Neuron (in vitro differentiated cells): ENCODE measurements around the gene B3GAT3.
"Not testable (repeated sequence)": the region's sequence is repeated elsewhere in the genome, so short reads cannot be mapped to it uniquely, and the experiment has no call there.

Experiments used
- H2AFZ ChIP-seq: one replicate; pipeline ENCODE4 v1.6.1; 2013; ENCODE audit warnings: low read depth, mild to moderate bottlenecking, inconsistent platforms, low read length, moderate library complexity
- H3K27me3 ChIP-seq: one replicate; pipeline ENCODE4 v1.6.1; 2013; ENCODE audit warnings: low read length; ENCODE audit not compliant: insufficient read depth
- H3K36me3 ChIP-seq: one replicate; pipeline ENCODE4 v1.6.1; 2013; ENCODE audit warnings: low read length; ENCODE audit not compliant: insufficient read depth
- H3K4me1 ChIP-seq: one replicate; pipeline ENCODE4 v1.6.1; 2013; ENCODE audit warnings: low read length; ENCODE audit not compliant: insufficient read depth
- H3K4me3 ChIP-seq: 2 replicates; pipeline ENCODE4 v1.5.1; 2013; ENCODE audit warnings: mild to moderate bottlenecking, low read length, moderate library complexity
- H3K9me3 ChIP-seq: one replicate; pipeline ENCODE4 v1.6.1; 2013; ENCODE audit warnings: low read length

Gene B3GAT3

DNA sequence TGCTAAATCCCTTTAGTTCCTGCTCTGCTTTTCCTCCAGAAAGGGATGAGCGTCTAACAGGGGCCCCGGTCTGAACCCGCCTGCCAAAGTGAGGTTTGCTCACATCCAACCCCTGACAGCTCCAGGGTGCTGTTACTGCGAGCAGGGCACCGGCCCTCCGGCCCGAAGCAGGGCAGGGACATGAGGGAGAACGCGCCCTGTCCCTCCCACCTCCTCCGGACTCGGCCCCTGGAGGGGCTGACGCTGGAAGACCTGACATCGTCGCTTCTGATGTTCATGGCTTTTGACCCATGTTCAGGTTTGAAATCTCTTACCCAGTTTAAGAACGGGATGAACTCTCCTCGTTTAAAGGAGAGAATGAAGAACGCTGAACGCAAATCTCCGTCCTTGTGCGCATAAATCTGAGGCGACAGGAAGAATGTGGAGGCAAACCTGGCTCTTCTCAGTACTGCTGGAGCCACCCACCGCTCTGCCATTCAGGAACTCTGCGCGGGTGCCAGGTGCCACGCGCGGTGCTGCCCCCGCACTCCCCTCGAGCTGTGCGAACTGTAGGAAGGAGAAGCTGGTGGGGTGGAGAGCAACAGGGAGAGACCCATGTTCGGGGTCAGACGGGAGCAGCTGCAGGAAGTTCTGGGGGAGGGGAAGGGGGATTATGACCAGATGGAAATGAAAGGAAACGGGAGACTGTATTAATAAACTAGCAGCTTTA is 47.3 kb downstream of the B3GAT3 start:
- Histone ChIP-seq H2AFZ (peak overlapping the region; percentile 13), H3K4me3 (peak overlapping the region; percentile 89), H3K27me3 (no peaks in the 10 kb centered on the region), H3K4me1 (peaks cover 29% of the 10 kb centered on the region), H3K36me3 (peaks cover 54% of the 10 kb centered on the region), H3K9me3 (no peaks in the 10 kb centered on the region)

DNA sequence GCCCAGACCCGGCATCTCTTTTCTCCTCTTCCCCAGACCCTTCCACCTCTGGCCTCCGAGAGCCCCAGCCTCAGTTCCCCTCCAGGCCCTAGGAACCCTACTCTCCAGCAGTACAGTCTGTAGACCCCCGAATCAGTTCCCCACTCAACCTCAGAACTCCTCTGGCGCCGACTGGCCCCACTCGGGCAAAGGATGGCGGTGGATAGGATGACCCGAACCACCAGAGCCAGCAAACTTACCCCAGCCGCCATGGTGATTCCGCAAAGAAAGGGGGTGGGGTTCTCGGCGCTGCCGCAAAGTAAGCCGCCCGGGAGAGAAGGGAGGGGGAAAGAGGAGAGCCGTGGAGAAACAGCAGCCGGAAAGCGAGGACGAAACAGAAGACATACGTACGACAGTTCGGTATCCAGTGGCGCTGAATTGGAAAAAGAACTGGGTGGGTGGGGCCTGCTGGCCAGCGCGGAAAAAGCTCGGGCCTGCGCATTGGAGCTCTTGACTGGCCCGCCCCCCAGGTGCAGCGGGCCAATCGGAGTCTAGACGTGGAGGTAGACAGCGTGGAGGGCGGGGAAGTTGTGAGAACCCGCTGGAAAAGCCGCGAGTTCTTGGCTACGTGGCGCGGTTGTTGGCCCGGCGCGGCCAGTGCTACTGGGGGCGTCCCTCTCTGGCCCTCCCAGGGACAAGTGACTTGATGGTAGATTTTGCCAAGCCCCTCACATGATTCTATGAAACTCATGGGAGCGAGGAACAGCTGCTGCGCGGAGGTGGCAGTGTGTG is 48.0 kb downstream of the B3GAT3 start, which contains the start of gene EEF1G:
Gene EEF1G, minus strand, starts transcription at position 300 of the 771 bp plus-strand sequence. Its CDS starts 49 bp downstream, at position 251.
- H3K4me3 ChIP-seq = peak within 1 kb of the TSS; percentile 89
- no peaks in the 10 kb centered on the region for H3K27me3 ChIP-seq
- no peaks in the 10 kb centered on the region for H3K9me3 ChIP-seq
- H3K4me1 ChIP-seq = peaks cover 29% of the 10 kb centered on the region
- H2AFZ ChIP-seq = peak within 1 kb of the TSS; percentile 15
- peaks cover 52% of the 10 kb centered on the region for H3K36me3 ChIP-seq

DNA sequence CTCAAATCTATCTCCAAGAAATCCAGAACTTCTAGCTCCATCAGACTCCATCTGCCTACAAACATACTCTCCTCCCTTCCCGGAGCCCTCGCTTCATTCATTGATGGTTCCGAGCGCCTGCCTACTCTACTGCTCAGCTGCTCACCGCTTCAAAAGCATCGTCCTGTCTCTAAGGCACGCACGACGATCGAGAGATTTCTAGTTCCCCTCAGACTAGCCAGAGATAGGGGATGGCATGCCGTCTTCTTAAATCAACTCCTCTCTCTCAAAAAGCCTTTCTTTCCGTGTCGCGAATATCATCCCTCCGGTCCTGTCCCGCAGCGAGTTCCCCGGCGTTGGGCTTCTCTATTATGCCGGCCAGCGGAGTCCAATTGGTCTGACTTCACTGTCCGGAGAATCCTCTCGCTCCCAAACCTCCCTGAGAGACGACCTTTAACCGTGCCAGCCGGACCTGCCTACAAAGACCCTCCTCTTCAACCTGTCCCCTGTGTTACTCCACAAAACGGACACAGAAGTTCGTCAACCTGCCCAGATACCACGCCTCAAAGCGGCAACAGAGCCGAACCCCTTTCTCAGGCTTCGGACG is 48.7 kb downstream of the B3GAT3 start:
- Histone ChIP-seq H3K36me3 (peaks cover 54% of the 10 kb centered on the region), H3K27me3 (no peaks in the 10 kb centered on the region)

DNA sequence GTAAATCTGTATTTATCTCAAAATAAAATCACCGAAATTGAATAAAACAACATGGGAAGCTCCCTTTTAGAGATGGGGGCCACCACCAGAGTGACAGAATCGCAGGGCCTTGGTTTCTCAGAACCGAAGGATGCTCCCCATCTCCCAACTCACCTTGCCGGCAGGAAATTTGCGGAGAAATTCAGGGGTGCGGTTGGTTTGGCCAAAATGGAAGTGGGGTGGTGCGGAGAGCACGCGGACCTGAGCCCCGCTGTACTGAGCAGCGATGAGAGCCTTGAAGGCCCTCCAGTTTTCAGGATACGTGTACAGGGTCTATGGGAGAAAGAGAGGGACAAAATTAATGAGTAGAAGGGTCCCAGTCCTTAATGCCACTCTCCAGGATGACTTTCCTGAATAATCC is 49.4 kb downstream of the B3GAT3 start:
- peaks cover 56% of the 10 kb centered on the region for H3K36me3 ChIP-seq
- peak overlapping the region; percentile 89 for H3K4me3 ChIP-seq
- peaks cover 29% of the 10 kb centered on the region for H3K4me1 ChIP-seq
- H3K9me3 ChIP-seq = no peaks in the 10 kb centered on the region
- H3K27me3 ChIP-seq = no peaks in the 10 kb centered on the region
- H2AFZ ChIP-seq = no peak overlapping the region

More for the DNA sequence above, 48.7 kb downstream of the B3GAT3 start:
- peaks cover 29% of the 10 kb centered on the region for H3K4me1 ChIP-seq
- H2AFZ ChIP-seq = peak overlapping the region; percentile 15
- H3K4me3 ChIP-seq = peak overlapping the region; percentile 89
- no peaks in the 10 kb centered on the region for H3K9me3 ChIP-seq

DNA sequence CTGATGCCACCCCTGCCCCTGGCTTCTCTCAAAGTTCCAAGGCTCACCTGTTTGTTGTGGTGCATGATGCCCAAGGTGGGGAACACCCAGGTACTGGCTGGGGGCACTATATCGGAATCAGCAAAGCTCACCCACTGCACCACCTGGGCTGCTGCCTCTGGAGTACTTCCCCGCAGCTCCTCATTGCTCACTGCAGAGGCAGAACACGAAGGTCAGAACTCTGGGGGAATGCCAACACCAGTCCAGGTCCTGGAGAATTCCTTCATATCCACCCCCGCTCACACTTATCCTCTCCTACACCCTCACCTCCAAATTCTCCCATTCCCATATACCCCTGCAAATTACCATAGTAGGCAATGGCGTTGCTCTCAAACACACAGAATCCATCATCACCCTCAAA is 50.3 kb downstream of the B3GAT3 start:
- H2AFZ ChIP-seq, H3K9me3 ChIP-seq, H3K4me3 ChIP-seq, H3K27me3 ChIP-seq: not testable (repeated sequence)
- Histone ChIP-seq H3K4me1 (peaks cover 29% of the 10 kb centered on the region), H3K36me3 (peaks cover 57% of the 10 kb centered on the region)

DNA sequence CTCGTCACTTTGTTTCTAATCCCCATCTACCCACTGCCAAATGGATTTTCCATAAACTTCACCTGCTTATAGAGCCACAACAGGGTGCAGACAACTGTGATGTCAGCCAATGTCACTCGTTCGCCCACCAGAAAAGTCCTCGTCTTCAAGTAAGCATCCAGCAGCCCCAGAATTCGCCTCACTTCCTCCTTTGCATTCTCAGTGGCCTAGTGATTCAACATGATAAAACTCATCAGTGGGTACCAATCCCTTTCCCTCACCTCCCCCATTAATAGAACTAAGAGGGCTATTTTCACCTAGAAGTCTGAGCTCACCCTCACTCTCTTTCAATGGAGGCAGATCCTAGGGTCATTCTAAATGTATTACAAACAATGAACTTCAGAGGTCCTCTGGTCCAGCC is 50.9 kb downstream of the B3GAT3 start:
- H2AFZ ChIP-seq, H3K27me3 ChIP-seq, H3K9me3 ChIP-seq, H3K4me3 ChIP-seq: not testable (repeated sequence)
- Histone ChIP-seq H3K4me1 (peaks cover 29% of the 10 kb centered on the region), H3K36me3 (peaks cover 57% of the 10 kb centered on the region)

DNA sequence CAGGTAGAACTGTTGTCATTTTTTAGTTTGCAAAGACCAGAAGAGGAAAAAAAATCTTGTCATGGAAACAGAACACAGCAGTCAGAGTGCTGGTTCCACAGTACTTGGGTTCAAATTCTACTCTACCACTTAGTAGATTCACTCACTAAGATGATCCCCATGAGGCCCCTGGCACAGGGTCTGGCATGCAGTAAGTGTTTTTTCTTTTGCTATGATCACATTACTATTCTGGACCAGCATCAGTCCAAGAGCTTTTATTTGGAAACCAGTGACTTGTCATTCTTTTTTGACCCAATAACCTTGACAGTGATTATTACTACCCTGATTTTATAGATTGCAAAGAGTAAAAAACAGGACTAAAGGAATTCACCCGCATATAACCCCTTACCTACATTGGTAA is 52.2 kb downstream of the B3GAT3 start:
- H3K9me3 ChIP-seq = no peaks in the 10 kb centered on the region
- peaks cover 17% of the 10 kb centered on the region for H3K4me1 ChIP-seq
- peaks cover 63% of the 10 kb centered on the region for H3K36me3 ChIP-seq
- H3K4me3 ChIP-seq = no peak overlapping the region
- H2AFZ ChIP-seq = no peak overlapping the region
- no peaks in the 10 kb centered on the region for H3K27me3 ChIP-seq

DNA sequence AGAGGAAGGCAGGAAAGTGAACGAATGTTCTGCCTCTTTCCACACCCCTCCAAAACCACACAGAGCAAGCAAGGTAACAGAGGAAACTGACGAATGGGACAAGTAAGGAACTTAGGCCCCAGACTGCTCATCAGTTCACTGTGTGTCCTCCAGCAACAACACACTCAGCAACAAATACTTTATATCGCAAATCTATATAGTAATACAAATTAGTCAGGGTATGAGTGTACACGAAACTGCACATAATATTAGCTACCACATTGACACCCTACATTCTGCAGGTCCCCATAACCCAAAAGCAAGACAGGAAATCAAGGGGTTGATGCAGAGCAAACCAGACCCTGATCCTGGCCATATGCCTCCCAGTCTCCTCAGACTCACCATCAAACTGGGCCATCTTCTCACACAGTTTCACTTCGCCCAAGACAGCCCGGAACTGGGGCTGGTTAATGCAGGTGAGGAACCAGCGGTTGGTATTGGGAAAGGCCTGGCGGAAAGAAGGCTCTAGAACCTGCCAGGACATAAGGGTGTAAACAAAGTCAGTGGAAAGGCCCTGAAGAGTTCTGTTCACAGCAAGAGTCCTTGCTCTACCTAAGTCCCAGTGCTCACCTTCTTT is 54.7 kb downstream of the B3GAT3 start:
- no peak overlapping the region for H2AFZ ChIP-seq
- no peaks in the 10 kb centered on the region for H3K27me3 ChIP-seq
- no peaks in the 10 kb centered on the region for H3K9me3 ChIP-seq
- H3K4me1 ChIP-seq = peaks cover 5% of the 10 kb centered on the region
- H3K36me3 ChIP-seq = peaks cover 79% of the 10 kb centered on the region
- no peak overlapping the region for H3K4me3 ChIP-seq

DNA sequence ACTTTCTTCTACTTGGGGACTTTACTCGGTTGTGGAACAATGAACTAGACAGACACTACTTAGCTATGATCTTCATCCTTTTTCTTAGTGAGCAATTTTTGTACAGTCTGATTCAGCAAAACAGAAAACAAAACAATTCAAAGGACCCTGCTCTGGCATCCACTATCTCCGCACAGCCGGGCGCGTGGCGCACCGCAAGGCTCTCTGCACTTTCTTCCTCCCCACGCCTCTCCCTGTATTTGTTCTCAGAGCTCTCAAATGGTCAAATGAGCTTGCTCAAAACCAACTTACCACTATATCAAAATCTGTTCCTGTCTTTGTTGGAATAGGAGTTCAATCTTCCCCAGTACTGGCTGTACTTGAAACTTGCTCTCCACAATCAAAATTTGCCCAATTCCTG is 55.5 kb downstream of the B3GAT3 start:
- H3K9me3 ChIP-seq = no peaks in the 10 kb centered on the region
- no peak overlapping the region for H2AFZ ChIP-seq
- peaks cover 78% of the 10 kb centered on the region for H3K36me3 ChIP-seq
- no peak overlapping the region for H3K4me3 ChIP-seq
- no peaks in the 10 kb centered on the region for H3K4me1 ChIP-seq
- no peaks in the 10 kb centered on the region for H3K27me3 ChIP-seq
